Choroid plexus epithelial cell (primary cell): ENCODE data around the gene BDNF.

Source experiments
- DNase-seq: peaks from one replicate; pipeline ENCODE4 v3.0.0-alpha.2; 2010; ENCODE audit warnings: low read depth
- H3K4me3 ChIP-seq: 2 replicates; pipeline ENCODE4 v1.5.1; 2011; ENCODE audit warnings: low read depth, mild to moderate bottlenecking, control low read depth, low read length, moderate library complexity
- CTCF ChIP-seq: conservative IDR thresholded peaks from 2 replicates; pipeline ENCODE4 v1.5.1; 2011; ENCODE audit warnings: low read depth, mild to moderate bottlenecking, control low read depth, inconsistent platforms, low read length, moderate library complexity

The BDNF gene

GRCh38 chr11:27688076-27688475 is 12.2 kb downstream of the BDNF start:
- H3K4me3 ChIP-seq, result no peak overlapping the region
- TF ChIP-seq CTCF, result no peak
- no peak for DNase-seq

- no peak for DNase-seq
- H3K4me3 ChIP-seq, result no peak overlapping the region
- TF ChIP-seq CTCF, result no peak
These were observed 18.6 kb downstream of the BDNF start for GRCh38 chr11:27681664-27682063.

- TF ChIP-seq CTCF, result no peak
- peak; percentile 63 for DNase-seq
- no peak overlapping the region for H3K4me3 ChIP-seq
These were observed 20.9 kb downstream of the BDNF start for GRCh38 chr11:27679136-27680015.

- TF ChIP-seq CTCF, result no peak
- H3K4me3 ChIP-seq, result no peak overlapping the region
- DNase-seq, result peak; percentile 77
These were observed 22.0 kb downstream of the BDNF start for GRCh38 chr11:27678242-27678641.

GRCh38 chr11:27677108-27677507 is 23.1 kb downstream of the BDNF start:
- no peak for TF ChIP-seq CTCF
- no peak for DNase-seq
- H3K4me3 ChIP-seq, result no peak overlapping the region

- TF ChIP-seq CTCF, result no peak
- no peak overlapping the region for H3K4me3 ChIP-seq
- no peak for DNase-seq
These were observed 26.1 kb downstream of the BDNF start for GRCh38 chr11:27673979-27674663.
